Lung (tissue), 12 donors: ENCODE measurements around the gene STK33. TPM values are rescaled to one million over a fixed set of nuclear protein-coding genes. Genes with fewer than 3 reads are reported as not detected.

ENCODE experiments used
- ATAC-seq: fragments of 200-7000 bp; cut with Tn5 transposase; one replicate; pipeline ENCODE4 v1.9.1; 2020; ENCODE audit warnings: moderate number of reproducible peaks; ENCODE audit not compliant: insufficient read depth, low FRiP score
- DNase-seq, 3 donors: peaks; one replicate each; pipeline ENCODE4 v3.0.0-alpha.2; 2013 to 2017
- H3K27ac ChIP-seq, 2 donors: one replicate each; pipeline ENCODE4 v1.5.1; 2013; ENCODE audit warnings: mild to moderate bottlenecking in 2 of 2, moderate library complexity in 2 of 2, control low read depth in 1 of 2, inconsistent platforms in 1 of 2, low read depth in 1 of 2, low read length in 1 of 2
- H3K27me3 ChIP-seq, 3 donors: one replicate each; pipeline ENCODE4 v1.5.1; 2013; ENCODE audit warnings: low read length in 2 of 3; ENCODE audit not compliant: control insufficient read depth in 3 of 3, insufficient read depth in 3 of 3
- H3K36me3 ChIP-seq, 4 donors: one replicate each; pipeline ENCODE4 v1.5.1; 2013; ENCODE audit warnings: low read length in 4 of 4, mild to moderate bottlenecking in 1 of 4, moderate library complexity in 1 of 4; ENCODE audit not compliant: control insufficient read depth in 4 of 4, insufficient read depth in 4 of 4
- H3K4me1 ChIP-seq, 5 donors: one replicate each; pipeline ENCODE4 v1.5.1; 2013; ENCODE audit warnings: low read length in 5 of 5, mild to moderate bottlenecking in 2 of 5, moderate library complexity in 1 of 5; ENCODE audit not compliant: control insufficient read depth in 5 of 5, insufficient read depth in 5 of 5
- H3K4me3 ChIP-seq: one replicate; pipeline ENCODE4 v1.5.1; 2013; ENCODE audit warnings: mild to moderate bottlenecking, control low read depth, moderate library complexity
- H3K9ac ChIP-seq, 2 donors: one replicate each; pipeline ENCODE4 v1.5.1; 2013; ENCODE audit warnings: low read length in 2 of 2, control low read depth in 1 of 2; ENCODE audit not compliant: insufficient read depth in 1 of 2
- H3K9me3 ChIP-seq, 4 donors: one replicate each; pipeline ENCODE4 v1.5.1; 2013; ENCODE audit warnings: low read length in 3 of 4, mild to moderate bottlenecking in 1 of 4, moderate library complexity in 1 of 4; ENCODE audit not compliant: control insufficient read depth in 4 of 4, insufficient read depth in 3 of 4
- CTCF ChIP-seq: IDR thresholded peaks from 2 replicates; pipeline ENCODE4 v1.5.1; 2012; ENCODE audit warnings: mild to moderate bottlenecking; ENCODE audit errors: control extremely low read depth, extremely low read depth
- WGBS, 2 donors: extraction: QIAGEN DNeasy Blood & Tissue Kit; methylation state at CpG; one replicate each; pipeline ENCODE4 v1.1.7; 2013; 5-methylcytosine and 5-hydroxymethylcytosine counted together
- polyA plus RNA-seq, 2 donors: library from polyadenylated mRNA; stranded (reverse); fragments of 200-250 nt; gene quantifications; one replicate each; pipeline ENCODE4 v1.2.1, GENCODE V29; 2013
- total RNA-seq, 2 donors: library from RNA; depleted of rRNA in 1 of 2; stranded (reverse); fragments of >200 nt in 1 of 2; gene quantifications; one replicate each; pipeline ENCODE4 v1.2.1, GENCODE V29; 2014 to 2021
- donor health status: control.
- donor health status: control.
- donor health status: Bipolar disorder and iron deficiency.
- donor health status: healthy.
- donor health status: DM: yes; HTN: yes; CAD: no.

The STK33 gene
- total and polyA plus RNA-seq, 4 donors, result 9.5 to 36.5 (median 20.4) TPM

GRCh38 chr11:8598506-8598905 is 4.5 kb upstream of the STK33 start:
- DNase-seq, result no peak
- WGBS, 2 donors, result 93 to 98% methylated on average over 1 of the region's 1 CpG
- ATAC-seq, result no peak
- TF ChIP-seq CTCF, result no peak
- H3K4me1 ChIP-seq, result peaks cover 0 to 9% (median 2%) of the 10 kb centered on the region in 5 donors
- H3K9ac ChIP-seq, result no peak overlapping the region
- no peak overlapping the region for H3K4me3 ChIP-seq
- peaks cover 0 to 5% (median 3%) of the 10 kb centered on the region in 3 donors for H3K27me3 ChIP-seq
- no peaks in the 10 kb centered on the region for H3K9me3 ChIP-seq
- no peak overlapping the region for H3K27ac ChIP-seq
- H3K36me3 ChIP-seq, result no peaks in the 10 kb centered on the region

- Histone ChIP-seq H3K4me1 (peaks cover 0 to 15% (median 2%) of the 10 kb centered on the region in 5 donors), H3K27me3 (peaks cover 0 to 5% (median 3%) of the 10 kb centered on the region in 3 donors), H3K4me3 (no peak overlapping the region), H3K27ac (no peak overlapping the region), H3K9ac (no peak overlapping the region), H3K36me3 (no peaks in the 10 kb centered on the region), H3K9me3 (no peaks in the 10 kb centered on the region)
- ATAC-seq (no peak), DNase-seq (peak in 2 of 3 donors; percentile 48)
- WGBS, 2 donors, result 44 to 57% methylated on average over 3 of the region's 3 CpGs
- no peak for TF ChIP-seq CTCF
Measured at GRCh38 chr11:8597182-8597581, 3.2 kb upstream of the STK33 start.

GRCh38 chr11:8596504-8597046 is 2.5 kb upstream of the STK33 start:
- Histone ChIP-seq H3K36me3 (no peaks in the 10 kb centered on the region), H3K27ac (no peak overlapping the region), H3K4me1 (peaks cover 0 to 15% (median 2%) of the 10 kb centered on the region in 5 donors), H3K4me3 (no peak overlapping the region), H3K27me3 (peaks cover 0 to 5% (median 5%) of the 10 kb centered on the region in 3 donors), H3K9ac (no peak overlapping the region), H3K9me3 (no peaks in the 10 kb centered on the region)
- ATAC-seq (no peak), DNase-seq (no peak)
- TF ChIP-seq CTCF, result no peak

- TF ChIP-seq CTCF, result no peak
- ATAC-seq (no peak), DNase-seq (peak in 1 of 3 donors; percentile 4)
- peaks cover 0 to 5% (median 5%) of the 10 kb centered on the region in 3 donors for H3K27me3 ChIP-seq
- H3K9me3 ChIP-seq, result no peaks in the 10 kb centered on the region
- peak overlapping the region in 1 of 2 donors; percentile 9 for H3K27ac ChIP-seq
- no peaks in the 10 kb centered on the region for H3K36me3 ChIP-seq
- 15 to 17% methylated on average over 7 of the region's 7 CpGs for WGBS, 2 donors
- peaks cover 0 to 15% (median 2%) of the 10 kb centered on the region in 5 donors for H3K4me1 ChIP-seq
- H3K9ac ChIP-seq, result no peak overlapping the region
- H3K4me3 ChIP-seq, result peak overlapping the region; percentile 62
Measured at GRCh38 chr11:8593455-8593854, 573 bp downstream of the STK33 start.
